Non-pigmented ciliary epithelial cell (primary cell): Measurements from ENCODE around the gene UGT1A7.

Experiments used
- DNase-seq: peaks from one replicate; pipeline ENCODE4 v3.0.0-alpha.2; 2010; ENCODE audit warnings: low read depth

Gene UGT1A7

DNA sequence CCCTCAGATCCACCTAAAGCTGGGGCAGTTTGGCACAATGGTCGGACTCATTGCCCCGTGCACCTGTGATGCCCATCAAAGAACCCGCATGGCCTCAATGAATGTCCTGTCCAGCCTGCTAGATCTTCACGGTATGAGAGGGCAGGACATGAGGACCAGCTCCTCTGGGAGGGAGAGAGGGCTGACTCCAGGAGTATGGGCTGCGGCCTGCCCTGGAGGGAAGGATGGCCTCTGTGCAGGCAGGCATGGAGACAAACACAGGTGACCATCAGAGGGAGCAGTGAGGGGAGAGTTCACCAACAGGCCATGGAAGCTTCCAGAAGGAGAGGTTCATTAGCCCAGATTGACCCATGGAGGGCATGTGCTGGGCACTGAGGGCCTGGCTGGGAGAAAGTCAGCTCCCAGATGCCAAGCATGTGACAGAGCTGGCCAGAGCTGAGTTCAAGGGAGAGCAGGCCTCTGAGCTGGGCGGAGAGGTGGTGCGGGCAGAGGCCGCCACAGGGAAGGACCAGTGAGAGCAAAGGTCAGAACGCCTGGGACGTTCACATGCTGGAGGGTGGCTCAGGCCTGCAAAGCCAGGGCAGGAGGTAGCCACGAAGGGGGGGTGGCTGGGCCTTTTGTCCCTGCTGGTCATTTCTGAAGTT, 136.4 kb downstream of the UGT1A7 start:
- DNase-seq: no peak

DNA sequence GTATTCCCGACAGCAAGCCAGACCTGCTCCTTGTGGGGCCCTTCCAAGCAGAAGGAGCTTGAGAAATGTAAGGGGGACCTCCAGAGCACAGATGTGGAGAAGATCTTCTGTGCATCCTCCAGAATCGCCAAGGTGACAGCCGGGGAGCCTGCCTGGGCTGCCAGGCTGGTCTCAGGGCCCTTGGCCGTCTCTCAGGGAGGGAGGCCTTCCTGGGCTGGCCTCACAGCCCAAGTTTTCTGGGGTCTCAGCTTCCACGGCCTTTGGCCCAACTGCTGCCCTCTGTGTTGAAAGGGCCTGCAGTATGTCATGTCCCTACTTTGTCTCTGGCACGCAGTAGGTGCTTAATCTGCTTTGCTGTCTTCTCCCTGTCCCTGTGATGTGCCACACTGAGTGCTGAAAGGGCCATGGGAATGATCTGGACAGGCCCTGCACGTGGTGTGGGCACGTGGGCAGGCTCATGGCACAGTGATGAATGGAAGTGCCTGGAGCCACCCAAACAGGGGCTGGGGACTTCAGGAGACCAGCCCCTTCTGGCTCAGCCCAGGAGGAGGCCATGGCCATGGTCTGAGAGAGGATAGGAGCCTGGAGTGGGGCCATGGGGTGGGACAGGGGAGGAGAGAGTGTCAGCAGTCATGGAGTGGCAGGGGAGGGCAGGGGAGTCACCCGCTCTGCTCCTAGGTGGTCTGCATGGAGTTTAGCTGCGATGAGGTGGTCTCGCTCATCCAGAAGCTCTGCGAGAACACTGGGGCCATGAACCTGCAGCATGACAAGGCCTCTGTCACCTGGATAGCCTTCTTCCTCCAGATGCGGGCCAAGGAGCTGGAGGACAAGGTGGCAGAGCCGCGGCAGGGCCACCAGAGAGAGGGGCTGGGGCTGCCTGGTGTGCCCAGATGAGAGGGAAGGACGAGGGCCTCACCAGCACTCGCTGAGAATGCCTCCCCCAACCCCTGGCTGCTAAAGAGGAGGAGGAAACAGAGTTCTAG, 137.2 kb downstream of the UGT1A7 start:
- no peak for DNase-seq

DNA sequence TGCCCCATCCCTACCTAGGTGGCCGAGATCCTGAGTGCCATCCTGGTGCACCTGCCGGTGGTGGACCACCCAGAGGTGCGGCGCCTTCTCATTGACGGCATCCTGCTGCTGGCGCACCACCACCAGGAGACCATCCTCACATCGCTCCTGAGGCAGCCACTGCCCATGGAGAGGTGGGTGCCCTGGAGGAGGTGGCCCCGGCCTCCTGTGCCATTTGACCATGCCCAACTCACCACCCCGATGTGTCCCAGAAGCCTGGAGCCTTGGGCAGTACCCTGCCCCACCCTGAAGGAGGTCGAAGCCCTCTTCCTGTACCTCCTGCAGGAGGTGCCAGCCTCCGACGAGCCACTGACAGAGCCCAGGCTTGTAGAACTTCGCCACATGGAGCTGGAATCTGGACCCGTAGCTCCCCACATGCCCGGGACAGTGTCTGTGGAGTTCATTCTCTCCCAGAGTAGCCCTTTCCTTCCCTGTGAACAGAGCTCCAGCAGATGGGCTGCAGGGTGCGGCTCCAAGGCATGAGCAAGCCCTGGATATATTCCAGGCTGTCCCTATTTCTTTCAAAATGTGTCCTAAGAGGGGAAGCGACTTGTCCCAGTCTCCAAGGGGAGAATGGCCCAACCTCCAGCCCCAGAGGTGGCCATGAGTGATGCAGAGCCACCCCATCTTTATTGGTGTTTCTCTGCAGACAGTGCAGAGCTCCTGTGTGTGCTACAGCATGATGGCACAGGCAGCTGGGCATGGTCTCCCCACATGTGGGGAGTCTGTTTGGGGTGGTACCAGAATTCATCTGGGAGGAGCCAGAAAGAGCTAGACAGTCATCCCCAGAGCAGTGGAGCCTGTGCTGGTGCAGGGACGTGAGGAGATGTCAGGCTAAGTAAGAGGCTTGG, 138.4 kb downstream of the UGT1A7 start:
- no peak for DNase-seq

DNA sequence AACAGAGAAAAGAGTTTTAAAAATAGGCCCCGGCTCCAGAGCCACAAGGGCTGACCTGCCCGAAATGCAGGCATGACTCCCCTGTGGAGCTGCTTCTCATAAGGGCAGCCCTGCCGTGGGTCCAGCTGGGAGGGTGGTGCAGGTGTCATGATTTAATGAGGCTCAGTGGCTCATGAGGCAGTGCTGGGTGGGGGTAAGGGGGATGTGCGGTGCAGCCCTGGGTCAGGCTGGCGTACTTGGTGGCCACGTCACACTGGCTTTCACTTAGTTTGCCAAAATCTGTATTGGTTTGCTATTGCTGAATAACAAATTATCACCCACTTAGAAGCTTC, 139.0 kb downstream of the UGT1A7 start:
- DNase-seq: no peak

DNA sequence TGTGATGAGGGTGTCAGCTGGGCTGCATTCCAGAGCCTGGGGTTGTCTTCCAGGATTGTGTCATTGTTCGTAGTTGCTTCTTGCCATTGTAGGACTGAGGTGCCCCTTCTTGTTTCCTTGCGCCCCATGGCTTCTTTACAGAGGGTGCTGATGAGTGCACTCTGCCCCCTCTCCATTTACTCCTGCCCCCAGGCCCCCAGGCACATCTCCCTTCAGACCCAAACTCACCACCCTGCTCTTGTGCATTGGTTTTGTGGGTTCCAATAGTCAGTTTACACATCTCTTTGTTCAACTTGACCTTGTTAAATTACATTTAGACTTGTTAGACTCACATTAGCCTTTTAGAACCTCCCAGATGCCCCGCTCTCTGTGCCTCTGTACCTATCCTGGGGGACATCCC, 139.5 kb downstream of the UGT1A7 start:
- DNase-seq: no peak

DNA sequence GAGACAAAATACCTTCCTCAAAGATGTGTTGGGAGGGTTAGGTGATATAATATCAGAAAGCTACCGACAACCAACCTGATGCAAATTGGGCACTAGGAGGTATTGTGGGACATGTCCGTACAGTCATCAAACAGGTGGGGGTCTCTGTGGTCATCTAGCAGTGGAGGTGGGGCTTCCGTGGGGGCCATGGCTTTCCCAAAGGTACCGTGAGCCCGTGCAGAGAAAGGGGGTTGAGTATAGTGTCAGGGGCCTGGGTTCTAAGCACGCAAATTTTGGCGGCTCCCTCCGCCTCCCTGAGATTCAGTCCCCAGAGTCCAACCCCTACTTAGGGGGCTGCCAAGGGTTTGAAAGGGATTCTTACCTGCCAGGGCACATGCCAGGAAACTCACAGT, 140.0 kb downstream of the UGT1A7 start:
- no peak for DNase-seq

DNA sequence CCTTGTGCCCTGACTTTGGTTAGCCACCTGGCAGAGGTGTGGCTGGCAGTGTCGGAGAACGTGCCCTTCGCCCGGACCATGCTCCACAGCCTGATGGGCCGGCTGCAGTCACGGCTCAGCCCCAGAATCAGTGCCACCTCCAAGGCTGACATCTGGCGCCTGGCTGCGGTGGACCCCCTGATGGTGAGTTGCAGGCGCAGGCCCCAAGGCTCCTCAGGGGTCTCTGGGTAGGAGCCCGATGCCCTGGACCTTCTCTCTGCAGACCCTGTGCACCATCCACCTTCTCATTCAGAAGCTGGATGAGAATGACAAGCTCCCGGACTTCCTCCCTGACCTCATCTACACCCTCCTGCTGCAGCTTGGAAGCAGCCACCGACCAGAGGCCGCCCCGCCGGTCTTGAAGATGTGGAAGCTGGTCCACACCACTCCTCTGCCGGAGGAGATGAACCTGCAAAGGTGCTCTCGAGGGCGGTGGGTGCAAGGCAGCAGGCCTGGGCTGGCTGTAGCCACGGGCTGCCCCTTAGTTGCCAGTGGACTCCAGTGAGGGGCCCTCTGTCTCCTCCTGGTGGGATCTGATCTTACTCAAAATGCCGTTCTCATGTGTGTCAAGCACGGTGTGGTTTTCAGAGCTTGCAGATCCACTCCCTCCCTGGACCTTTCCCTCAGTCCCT, 140.5 kb downstream of the UGT1A7 start:
- no peak for DNase-seq
